Lower leg skin (tissue), 3 donors: ENCODE measurements around the gene KLHDC8A.

Experiments used
- POLR2A ChIP-seq, 2 donors: fragments of 450-650 bp; IDR thresholded peaks; one replicate each; pipeline ENCODE4 v1.6.1; 2016 to 2017; ENCODE audit warnings: antibody characterized with exemption in 2 of 2, mild to moderate bottlenecking in 1 of 2, moderate library complexity in 1 of 2
- TF ChIP-seq, protein P1 (sequence below), 3 donors: fragments of 450-650 bp; IDR thresholded peaks; one replicate each; pipeline ENCODE4 v1.5.1; 2016; ENCODE audit warnings: antibody characterized with exemption in 3 of 3, mild to moderate bottlenecking in 3 of 3, moderate library complexity in 2 of 3

DNA sequence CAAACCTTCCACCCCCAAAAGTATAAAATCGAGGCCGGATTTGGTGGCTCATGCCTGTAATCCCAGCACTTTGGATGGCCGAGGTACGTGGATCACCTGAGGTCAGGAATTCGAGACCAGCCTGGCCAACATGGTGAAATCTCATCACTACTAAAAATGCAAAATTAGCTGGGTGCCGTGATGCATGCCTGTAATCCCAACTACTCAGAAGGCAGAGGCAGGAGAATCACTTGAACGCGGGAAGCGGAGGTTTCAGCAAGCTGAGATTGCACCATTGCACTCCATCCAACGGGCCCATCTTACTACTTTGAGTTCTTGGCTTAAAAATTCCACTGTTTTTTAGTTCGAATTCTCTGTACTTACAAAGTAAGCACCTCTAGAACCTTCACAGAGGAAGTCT, 11.0 kb downstream of the KLHDC8A start:
- no peak for TF ChIP-seq POLR2A (IDR thresholded peaks at IDR 0.05)
- TF ChIP-seq, protein P1, sequence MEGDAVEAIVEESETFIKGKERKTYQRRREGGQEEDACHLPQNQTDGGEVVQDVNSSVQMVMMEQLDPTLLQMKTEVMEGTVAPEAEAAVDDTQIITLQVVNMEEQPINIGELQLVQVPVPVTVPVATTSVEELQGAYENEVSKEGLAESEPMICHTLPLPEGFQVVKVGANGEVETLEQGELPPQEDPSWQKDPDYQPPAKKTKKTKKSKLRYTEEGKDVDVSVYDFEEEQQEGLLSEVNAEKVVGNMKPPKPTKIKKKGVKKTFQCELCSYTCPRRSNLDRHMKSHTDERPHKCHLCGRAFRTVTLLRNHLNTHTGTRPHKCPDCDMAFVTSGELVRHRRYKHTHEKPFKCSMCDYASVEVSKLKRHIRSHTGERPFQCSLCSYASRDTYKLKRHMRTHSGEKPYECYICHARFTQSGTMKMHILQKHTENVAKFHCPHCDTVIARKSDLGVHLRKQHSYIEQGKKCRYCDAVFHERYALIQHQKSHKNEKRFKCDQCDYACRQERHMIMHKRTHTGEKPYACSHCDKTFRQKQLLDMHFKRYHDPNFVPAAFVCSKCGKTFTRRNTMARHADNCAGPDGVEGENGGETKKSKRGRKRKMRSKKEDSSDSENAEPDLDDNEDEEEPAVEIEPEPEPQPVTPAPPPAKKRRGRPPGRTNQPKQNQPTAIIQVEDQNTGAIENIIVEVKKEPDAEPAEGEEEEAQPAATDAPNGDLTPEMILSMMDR (IDR thresholded peaks at IDR 0.05): no peak
